ENCODE measurements around the gene AFDN.
A peak's percentile ranks its signal among the peaks of the same experiment; 100 is the strongest.

AFDN gene

GRCh38 chr6:167826896-167827582 is at the start of gene AFDN:
Gene AFDN (plus strand): TSS chr6:167826911. CDS start chr6:167827133, 222 bp downstream.
- DNase-seq: peak; percentile 30

GRCh38 chr6:167778497-167779128 is 48.1 kb upstream of the AFDN start:
- DNase-seq: no peak

GRCh38 chr6:167779129-167779992 is 47.4 kb upstream of the AFDN start:
- no peak for DNase-seq

GRCh38 chr6:167779993-167780655 is 46.6 kb upstream of the AFDN start:
- no peak for DNase-seq

- DNase-seq: no peak
Measured at GRCh38 chr6:167781066-167781767, 45.5 kb upstream of the AFDN start.

GRCh38 chr6:167781868-167782267 is 44.8 kb upstream of the AFDN start:
- DNase-seq: no peak

- DNase-seq: no peak
Measured at GRCh38 chr6:167782698-167783517, 43.8 kb upstream of the AFDN start.

GRCh38 chr6:167786853-167787675 is 39.6 kb upstream of the AFDN start:
- DNase-seq: no peak

- DNase-seq: no peak
Measured at GRCh38 chr6:167787896-167788562, 38.7 kb upstream of the AFDN start.

GRCh38 chr6:167788563-167788903 is 38.2 kb upstream of the AFDN start:
- DNase-seq: no peak

GRCh38 chr6:167789358-167789757 is 37.4 kb upstream of the AFDN start:
- no peak for DNase-seq

- no peak for DNase-seq
Measured at GRCh38 chr6:167791091-167791779, 35.5 kb upstream of the AFDN start.

- no peak for DNase-seq
Measured at GRCh38 chr6:167791780-167792478, 34.8 kb upstream of the AFDN start.

- no peak for DNase-seq
Measured at GRCh38 chr6:167793421-167793820, 33.3 kb upstream of the AFDN start.

GRCh38 chr6:167794161-167795157 is 32.3 kb upstream of the AFDN start:
- no peak for DNase-seq

- no peak for DNase-seq
Measured at GRCh38 chr6:167795321-167795811, 31.3 kb upstream of the AFDN start.

GRCh38 chr6:167795874-167796191 is 30.9 kb upstream of the AFDN start:
- DNase-seq: no peak

All from stimulated activated CD4-positive, alpha-beta T cell treated with anti-CD3 and anti-CD28 coated beads, Interleukin-15, amount 100 ng/mL, for 24 hours (primary cell).